ENCODE data around the gene ST7. TPM values are rescaled to one million over a fixed set of nuclear protein-coding genes. Genes with fewer than 3 reads are reported as not detected.
A peak's percentile ranks its signal among the peaks of the same experiment; 100 is the strongest.
"Not testable (repeated sequence)": the region's sequence is repeated elsewhere in the genome, so short reads cannot be mapped to it uniquely, and the experiment has no call there.

Gene ST7, protein sequence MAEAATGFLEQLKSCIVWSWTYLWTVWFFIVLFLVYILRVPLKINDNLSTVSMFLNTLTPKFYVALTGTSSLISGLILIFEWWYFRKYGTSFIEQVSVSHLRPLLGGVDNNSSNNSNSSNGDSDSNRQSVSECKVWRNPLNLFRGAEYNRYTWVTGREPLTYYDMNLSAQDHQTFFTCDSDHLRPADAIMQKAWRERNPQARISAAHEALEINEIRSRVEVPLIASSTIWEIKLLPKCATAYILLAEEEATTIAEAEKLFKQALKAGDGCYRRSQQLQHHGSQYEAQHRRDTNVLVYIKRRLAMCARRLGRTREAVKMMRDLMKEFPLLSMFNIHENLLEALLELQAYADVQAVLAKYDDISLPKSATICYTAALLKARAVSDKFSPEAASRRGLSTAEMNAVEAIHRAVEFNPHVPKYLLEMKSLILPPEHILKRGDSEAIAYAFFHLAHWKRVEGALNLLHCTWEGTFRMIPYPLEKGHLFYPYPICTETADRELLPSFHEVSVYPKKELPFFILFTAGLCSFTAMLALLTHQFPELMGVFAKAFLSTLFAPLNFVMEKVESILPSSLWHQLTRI
- 17.7 and 18.9 TPM in 2 replicates for total RNA-seq

GRCh38 chr7:116953372-116953905 is at the start of gene ST7:
Gene ST7 (plus strand): TSS chr7:116953501. CDS start chr7:116953541, 40 bp downstream.
- DNase-seq, result peak; percentile 71

- no peak for DNase-seq
Measured at GRCh38 chr7:116906391-116906790, 46.9 kb upstream of the ST7 start.

GRCh38 chr7:116910383-116910782 is 42.9 kb upstream of the ST7 start:
- DNase-seq, result no peak

DNA sequence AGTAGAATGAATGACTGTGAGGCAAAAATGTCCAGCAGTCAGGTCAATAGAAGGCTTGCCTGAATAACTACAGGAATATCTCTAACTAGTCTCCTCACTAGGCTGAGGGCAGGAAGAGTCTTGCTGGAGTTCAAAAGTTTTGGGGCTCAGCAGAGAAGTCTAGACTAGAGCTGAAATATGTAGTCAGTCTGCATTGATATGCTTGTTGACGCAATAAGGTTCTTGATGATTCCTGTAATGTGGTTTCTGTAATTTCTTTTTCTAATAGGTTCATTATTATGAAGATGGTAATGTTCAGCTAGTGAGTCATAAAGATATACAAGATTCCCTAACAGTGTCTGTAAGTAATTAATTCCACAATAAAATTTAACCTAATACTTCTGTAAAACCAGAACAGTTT is 41.5 kb upstream of the ST7 start:
- no peak for DNase-seq

- DNase-seq, result no peak
Measured at GRCh38 chr7:116912269-116912909, 40.9 kb upstream of the ST7 start.

DNA sequence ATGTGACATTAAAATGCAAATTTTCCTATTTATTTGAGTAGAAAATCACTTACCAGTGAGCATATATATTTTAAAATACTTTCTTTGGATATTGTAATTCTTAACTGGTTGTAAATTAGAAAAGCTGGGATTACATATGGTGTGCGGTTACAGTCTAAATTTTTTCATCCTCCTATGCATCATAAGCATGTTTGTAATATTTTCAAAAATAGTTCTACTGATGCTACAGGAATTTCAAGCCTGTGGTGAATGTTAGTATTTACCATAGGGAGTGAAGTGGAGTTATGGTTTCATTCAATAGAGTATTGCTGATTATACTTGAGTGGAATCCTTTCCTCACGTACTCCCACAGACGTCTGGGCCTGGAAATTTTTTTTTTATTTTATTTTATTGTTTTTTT is 34.6 kb upstream of the ST7 start:
- no peak for DNase-seq

- no peak for DNase-seq
Measured at GRCh38 chr7:116920359-116920758, 32.9 kb upstream of the ST7 start.

- DNase-seq, result no peak
Measured at GRCh38 chr7:116922545-116922944, 30.8 kb upstream of the ST7 start.

- DNase-seq, result no peak
Measured at GRCh38 chr7:116924741-116925140, 28.6 kb upstream of the ST7 start.

GRCh38 chr7:116929021-116929420 is 24.3 kb upstream of the ST7 start:
- no peak for DNase-seq

GRCh38 chr7:116929914-116930913 is 23.1 kb upstream of the ST7 start:
- DNase-seq, result peak; percentile 87

DNA sequence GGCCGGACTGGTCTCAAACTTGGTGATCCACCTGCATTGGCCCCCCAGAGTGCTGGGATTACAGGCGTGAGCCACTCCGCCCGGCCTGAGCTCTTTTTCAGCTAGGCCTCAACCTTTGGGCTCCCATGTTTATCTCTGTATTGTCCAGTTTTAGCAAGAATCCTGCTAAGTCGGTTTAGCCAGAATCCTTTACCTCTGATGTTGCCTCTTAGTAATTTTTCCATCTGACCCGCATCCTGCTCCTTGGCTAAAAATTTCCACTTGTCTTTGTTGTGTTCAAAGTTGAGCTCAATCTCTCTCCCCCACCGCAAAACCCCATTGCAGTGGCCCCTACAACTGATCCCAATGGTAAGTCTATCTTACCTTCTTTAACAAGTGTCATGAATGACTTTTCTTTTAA is 20.7 kb upstream of the ST7 start:
- DNase-seq, result no peak

GRCh38 chr7:116933465-116933864 is 19.8 kb upstream of the ST7 start:
- no peak for DNase-seq

DNA sequence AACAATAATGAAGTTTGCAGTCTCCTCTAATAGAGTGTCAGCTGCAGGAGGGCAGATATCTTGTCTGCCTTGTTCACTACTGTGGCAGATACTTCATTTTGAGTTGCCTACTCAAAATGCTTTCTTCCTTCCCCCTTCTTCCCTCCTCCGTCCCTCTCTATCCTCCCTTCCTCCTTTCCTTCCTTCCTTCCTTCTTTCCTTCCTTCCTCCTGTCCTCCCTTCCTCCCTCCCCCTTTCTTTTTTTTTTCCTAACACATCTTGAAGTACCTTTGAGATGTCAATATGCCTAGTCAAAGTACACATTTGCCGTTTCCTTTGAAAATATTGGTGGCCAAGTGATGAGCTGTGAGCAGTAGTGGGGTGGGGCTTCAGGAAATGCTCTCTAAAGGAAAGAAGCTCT is 18.7 kb upstream of the ST7 start:
- DNase-seq, result no peak

DNA sequence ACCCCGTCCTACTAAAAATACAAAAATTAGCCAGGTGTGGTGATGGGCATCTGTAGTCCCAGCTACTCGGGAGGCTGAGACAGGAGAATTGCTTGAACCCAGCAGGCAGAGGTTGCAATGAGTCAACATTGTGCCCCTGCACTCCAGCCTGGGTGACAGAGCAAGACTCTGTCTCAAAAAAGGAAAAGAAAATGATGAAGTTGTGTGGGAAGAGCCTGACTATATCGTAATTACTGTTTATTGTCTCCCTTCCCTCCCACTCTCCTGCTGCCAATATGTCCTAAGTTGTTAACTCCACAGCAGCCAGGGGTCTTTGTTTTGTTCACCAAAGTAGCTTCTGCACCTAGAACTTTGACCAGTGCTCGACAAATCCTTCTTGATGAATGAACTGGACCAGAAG is 16.5 kb upstream of the ST7 start:
- not testable (repeated sequence) for DNase-seq

DNA sequence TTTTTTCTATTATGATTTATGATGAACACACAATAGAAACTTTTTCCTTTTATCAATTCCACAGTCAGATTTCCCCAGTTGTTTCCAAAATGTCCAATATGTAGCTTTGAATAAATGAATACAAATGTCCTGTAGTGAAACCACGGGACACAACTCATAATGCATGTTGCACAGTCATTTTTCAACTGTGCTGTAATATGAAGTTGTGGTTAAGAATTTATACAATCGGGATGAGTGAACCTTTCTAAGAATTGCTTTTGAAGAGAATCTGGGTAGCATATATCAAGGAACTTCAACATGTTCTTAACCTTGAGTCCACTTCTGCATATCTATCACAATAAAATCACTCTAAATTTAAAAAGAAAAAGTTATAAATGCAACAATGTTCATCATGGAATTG is 14.6 kb upstream of the ST7 start:
- no peak for DNase-seq

DNA sequence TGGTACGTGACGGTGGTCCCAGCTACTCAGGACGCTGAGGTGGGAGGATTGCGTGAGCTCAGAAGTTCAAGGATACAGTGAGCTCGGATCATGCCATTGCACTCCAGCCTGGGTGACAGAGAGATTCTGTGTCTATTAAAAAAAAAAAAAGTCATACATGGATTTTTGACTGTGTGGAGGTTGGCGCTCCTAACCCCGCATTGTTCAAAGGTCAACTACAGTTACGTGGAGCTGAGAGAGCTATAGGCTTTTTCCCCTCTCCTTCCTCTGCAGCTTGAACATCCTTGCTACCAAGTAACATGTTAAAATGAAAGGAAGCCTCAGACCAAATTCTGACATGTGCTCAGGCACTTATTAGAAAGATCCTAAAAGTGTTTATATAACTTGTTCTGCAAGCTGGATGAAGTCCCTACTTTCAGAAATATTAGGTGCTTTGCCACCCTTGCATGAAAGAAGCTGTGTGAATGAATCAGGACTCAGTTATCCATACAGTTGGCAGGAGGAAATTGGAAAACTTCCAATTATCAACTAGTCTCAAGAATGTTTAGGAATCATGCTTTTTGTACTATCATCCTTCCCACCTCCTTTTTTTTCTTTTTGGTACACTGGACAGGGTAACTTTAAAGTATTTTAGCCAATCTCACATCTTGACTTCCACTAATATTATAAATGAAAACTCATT is 12.5 kb upstream of the ST7 start:
- DNase-seq, result no peak

- DNase-seq, result no peak
Measured at GRCh38 chr7:116942504-116942903, 10.8 kb upstream of the ST7 start.

DNA sequence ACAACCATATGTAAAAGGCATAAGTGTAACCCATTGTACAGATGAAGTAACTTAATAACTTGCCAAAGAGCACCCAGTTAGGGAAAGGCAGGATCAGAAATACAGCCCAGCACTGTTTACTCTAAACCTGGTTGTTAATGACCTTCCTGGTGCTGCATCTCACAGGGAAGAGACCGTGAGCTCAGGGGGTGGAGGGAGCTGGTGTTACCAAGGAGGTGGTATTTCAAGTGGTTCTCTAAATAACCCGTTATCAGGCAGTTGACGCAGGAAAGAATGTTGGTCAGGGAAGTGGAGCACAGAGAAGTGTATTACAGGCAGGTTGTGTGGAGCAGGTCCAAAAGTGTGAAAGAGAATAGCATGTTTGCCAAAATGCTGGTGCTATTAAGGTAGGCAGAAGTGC is 4.4 kb upstream of the ST7 start:
- DNase-seq, result no peak

GRCh38 chr7:116949941-116950801 is 3.1 kb upstream of the ST7 start:
- DNase-seq, result no peak

DNA sequence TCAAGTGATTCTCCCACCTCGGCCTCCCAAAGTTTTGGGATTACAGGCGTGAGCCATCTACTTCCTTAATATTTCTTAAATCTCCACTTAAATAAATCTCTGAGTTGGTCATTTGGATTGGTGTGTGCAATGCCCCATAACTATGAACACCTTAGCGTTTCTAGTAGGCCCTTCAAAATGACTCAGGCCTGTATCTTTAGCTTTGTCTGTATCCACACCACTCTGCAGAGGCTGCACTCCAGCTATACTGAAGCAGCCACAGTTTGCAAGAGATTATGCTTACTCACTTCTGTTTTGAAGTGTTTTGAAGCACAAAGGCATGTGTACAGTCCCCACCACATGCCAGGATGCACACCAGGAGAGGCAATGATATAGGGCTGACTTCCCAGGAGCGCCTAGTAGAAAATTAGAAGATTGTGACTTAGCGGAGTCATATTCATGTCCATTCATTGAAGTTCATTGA is 2.4 kb upstream of the ST7 start:
- DNase-seq, result no peak

All from dermis blood vessel endothelial cell (primary cell).